BLaER1 (cell line): ENCODE results near the gene PIEZO1.

Source experiments
- H3K27ac ChIP-seq: shearing (Covaris generic); formaldehyde crosslinking; 2 replicates; pipeline ENCODE4 v1.8.1; 2022
- H3K27me3 ChIP-seq: shearing (Covaris generic); formaldehyde crosslinking; 2 replicates; pipeline ENCODE4 v1.8.1; 2022
- H3K36me3 ChIP-seq: shearing (Covaris generic); formaldehyde crosslinking; 2 replicates; pipeline ENCODE4 v1.8.1; 2022
- H3K4me1 ChIP-seq: shearing (Covaris generic); formaldehyde crosslinking; 2 replicates; pipeline ENCODE4 v1.8.1; 2022
- H3K4me2 ChIP-seq: shearing (Covaris generic); formaldehyde crosslinking; 2 replicates; pipeline ENCODE4 v1.8.1; 2022
- H3K4me3 ChIP-seq: shearing (Covaris generic); formaldehyde crosslinking; 2 replicates; pipeline ENCODE4 v1.8.1; 2022
- H3K9ac ChIP-seq: shearing (Covaris generic); formaldehyde crosslinking; 2 replicates; pipeline ENCODE4 v1.8.1; 2022
- H3K9me3 ChIP-seq: shearing (Covaris generic); formaldehyde crosslinking; 2 replicates; pipeline ENCODE4 v1.8.1; 2022
- H4K20me1 ChIP-seq: shearing (Covaris generic); formaldehyde crosslinking; 2 replicates; pipeline ENCODE4 v1.8.1; 2022
- Cebpa-rat ChIP-seq: shearing (Covaris generic); IDR thresholded peaks from 2 replicates; pipeline ENCODE4 v1.8.1; 2022

PIEZO1 gene

GRCh38 chr16:88746506-88746905, 38.5 kb downstream of the PIEZO1 start:
- Histone ChIP-seq H3K4me3 (no peak overlapping the region), H3K9me3 (no peaks in the 10 kb centered on the region), H3K27me3 (no peaks in the 10 kb centered on the region), H3K4me1 (peaks cover 93% of the 10 kb centered on the region), H3K27ac (peak overlapping the region; percentile 41), H3K36me3 (peaks cover 48% of the 10 kb centered on the region), H3K4me2 (peak overlapping the region; percentile 88), H3K9ac (peak overlapping the region; percentile 17; the same call in 1 of the 2 replicates), H4K20me1 (peaks cover 98% of the 10 kb centered on the region)
- no peak for TF ChIP-seq Cebpa-rat

GRCh38 chr16:88744577-88745521, 40.2 kb downstream of the PIEZO1 start:
- Histone ChIP-seq H3K27ac (peak overlapping the region; percentile 65), H3K36me3 (peaks cover 58% of the 10 kb centered on the region), H3K4me3 (peak overlapping the region; percentile 25; the same call in 1 of the 2 replicates), H4K20me1 (peaks cover 98% of the 10 kb centered on the region), H3K27me3 (no peaks in the 10 kb centered on the region), H3K4me2 (peak overlapping the region; percentile 88), H3K9ac (peak overlapping the region; percentile 65; the same call in 1 of the 2 replicates), H3K9me3 (no peaks in the 10 kb centered on the region), H3K4me1 (peaks cover 95% of the 10 kb centered on the region)
- no peak for TF ChIP-seq Cebpa-rat

GRCh38 chr16:88743693-88744576, 41.1 kb downstream of the PIEZO1 start:
- peaks cover 98% of the 10 kb centered on the region for H3K4me1 ChIP-seq
- H3K27me3 ChIP-seq = no peaks in the 10 kb centered on the region
- H3K36me3 ChIP-seq = peaks cover 60% of the 10 kb centered on the region
- peak overlapping the region; percentile 49 for H3K27ac ChIP-seq
- H3K9ac ChIP-seq = peak overlapping the region; percentile 51; the same call in 1 of the 2 replicates
- H3K4me2 ChIP-seq = peak overlapping the region; percentile 88
- no peak for TF ChIP-seq Cebpa-rat
- H3K4me3 ChIP-seq = no peak overlapping the region
- H3K9me3 ChIP-seq = no peaks in the 10 kb centered on the region
- H4K20me1 ChIP-seq = peaks cover 100% of the 10 kb centered on the region

GRCh38 chr16:88742896-88743605, 42.0 kb downstream of the PIEZO1 start:
- peaks cover 57% of the 10 kb centered on the region for H3K36me3 ChIP-seq

GRCh38 chr16:88741368-88741767, 43.7 kb downstream of the PIEZO1 start:
- Histone ChIP-seq H3K36me3 (peaks cover 62% of the 10 kb centered on the region), H3K4me1 (peaks cover 94% of the 10 kb centered on the region), H3K27me3 (no peaks in the 10 kb centered on the region), H3K4me2 (no peak overlapping the region), H3K9me3 (no peaks in the 10 kb centered on the region), H4K20me1 (peaks cover 98% of the 10 kb centered on the region), H3K27ac (0 out of 2 replicates have a peak overlapping the region, but pooled peaks have one; percentile 30), H3K4me3 (no peak overlapping the region), H3K9ac (0 out of 2 replicates have a peak overlapping the region, but pooled peaks have one; percentile 38)
- no peak for TF ChIP-seq Cebpa-rat

More at GRCh38 chr16:88742896-88743605, 42.0 kb downstream of the PIEZO1 start:
- H3K4me1 ChIP-seq = peaks cover 98% of the 10 kb centered on the region
- H3K4me2 ChIP-seq = peak overlapping the region; percentile 88
- TF ChIP-seq Cebpa-rat = no peak
- H3K27me3 ChIP-seq = no peaks in the 10 kb centered on the region
- no peak overlapping the region for H3K27ac ChIP-seq
- H3K9me3 ChIP-seq = no peaks in the 10 kb centered on the region
- H3K9ac ChIP-seq = no peak overlapping the region
- H3K4me3 ChIP-seq = no peak overlapping the region
- peaks cover 100% of the 10 kb centered on the region for H4K20me1 ChIP-seq

GRCh38 chr16:88740727-88741055, 44.3 kb downstream of the PIEZO1 start:
- H3K4me1 ChIP-seq = peaks cover 87% of the 10 kb centered on the region
- H3K4me3 ChIP-seq = no peak overlapping the region
- no peak for TF ChIP-seq Cebpa-rat
- peaks cover 69% of the 10 kb centered on the region for H3K36me3 ChIP-seq
- peak overlapping the region; percentile 24; the same call in 1 of the 2 replicates for H3K4me2 ChIP-seq
- no peaks in the 10 kb centered on the region for H3K9me3 ChIP-seq
- H3K27ac ChIP-seq = peak overlapping the region; percentile 30; the same call in 1 of the 2 replicates
- no peaks in the 10 kb centered on the region for H3K27me3 ChIP-seq
- peak overlapping the region; percentile 38; the same call in 1 of the 2 replicates for H3K9ac ChIP-seq
- H4K20me1 ChIP-seq = peaks cover 97% of the 10 kb centered on the region

- no peak for TF ChIP-seq Cebpa-rat
- peaks cover 97% of the 10 kb centered on the region for H4K20me1 ChIP-seq
Measured at GRCh38 chr16:88739977-88740726, 44.9 kb downstream of the PIEZO1 start.

GRCh38 chr16:88739139-88739976, 45.7 kb downstream of the PIEZO1 start:
- Histone ChIP-seq H3K27ac (peak overlapping the region; percentile 60), H3K9ac (peak overlapping the region; percentile 60), H3K36me3 (peaks cover 82% of the 10 kb centered on the region), H3K4me3 (no peak overlapping the region), H3K4me1 (peaks cover 74% of the 10 kb centered on the region), H4K20me1 (peaks cover 97% of the 10 kb centered on the region), H3K27me3 (no peaks in the 10 kb centered on the region), H3K4me2 (peak overlapping the region; percentile 85), H3K9me3 (no peaks in the 10 kb centered on the region)
- TF ChIP-seq Cebpa-rat = no peak

More at GRCh38 chr16:88739977-88740726, 44.9 kb downstream of the PIEZO1 start:
- Histone ChIP-seq H3K9me3 (no peaks in the 10 kb centered on the region), H3K4me3 (no peak overlapping the region), H3K4me2 (peak overlapping the region; percentile 24; the same call in 1 of the 2 replicates), H3K4me1 (peaks cover 82% of the 10 kb centered on the region), H3K9ac (peak overlapping the region; percentile 38; the same call in 1 of the 2 replicates), H3K27ac (peak overlapping the region; percentile 60), H3K27me3 (no peaks in the 10 kb centered on the region), H3K36me3 (peaks cover 74% of the 10 kb centered on the region)
